K562 (cell line): ENCODE results near the gene PHF21B.

Experiments
- CEBPB ChIP-seq: fragments of 450-650 bp; IDR thresholded peaks from 2 replicates; pipeline ENCODE4 v1.6.1; 2016; ENCODE audit warnings: missing genetic modification characterization, missing compliant biosample characterization
- ELF4 ChIP-seq: fragments of 450-650 bp; formaldehyde crosslinking; IDR thresholded peaks from 2 replicates; pipeline ENCODE4 v1.4.0; 2022; ENCODE audit warnings: missing genetic modification characterization
- HNRNPUL1 ChIP-seq: fragments of 200-400 bp; formaldehyde crosslinking; IDR thresholded peaks from 2 replicates; pipeline ENCODE4 v1.6.1; 2017; ENCODE audit warnings: low read length
- NR1H2 ChIP-seq: sonication (generic); formaldehyde crosslinking; IDR thresholded peaks from 2 replicates; pipeline ENCODE4 v1.4.0; 2020; ENCODE audit warnings: mild to moderate bottlenecking, missing genetic modification reagents
- ZKSCAN1 ChIP-seq: fragments of 150-350 bp; IDR thresholded peaks from 2 replicates; pipeline ENCODE4 v1.6.1; 2016; ENCODE audit warnings: low read depth, low read length
- TF ChIP-seq, protein P1 (sequence below): fragments of 150-350 bp; conservative IDR thresholded peaks from 2 replicates; pipeline ENCODE4 v1.6.1; 2014; ENCODE audit warnings: low read length
- TF ChIP-seq, protein P2 (sequence below), 3 experiments: IDR thresholded peaks in 2 of 3; conservative IDR thresholded peaks in 1 of 3; 2 replicates each; pipeline ENCODE4 v1.5.1; 2011 to 2012; ENCODE audit warnings: low read length in 3 of 3, mild to moderate bottlenecking in 3 of 3, control low read depth in 2 of 3, improper control_type of control experiment in 1 of 3, inconsistent platforms in 1 of 3, low read depth in 1 of 3, mixed read lengths in 1 of 3, moderate library complexity in 1 of 3; ENCODE audit not compliant: insufficient read depth in 2 of 3

DNA sequence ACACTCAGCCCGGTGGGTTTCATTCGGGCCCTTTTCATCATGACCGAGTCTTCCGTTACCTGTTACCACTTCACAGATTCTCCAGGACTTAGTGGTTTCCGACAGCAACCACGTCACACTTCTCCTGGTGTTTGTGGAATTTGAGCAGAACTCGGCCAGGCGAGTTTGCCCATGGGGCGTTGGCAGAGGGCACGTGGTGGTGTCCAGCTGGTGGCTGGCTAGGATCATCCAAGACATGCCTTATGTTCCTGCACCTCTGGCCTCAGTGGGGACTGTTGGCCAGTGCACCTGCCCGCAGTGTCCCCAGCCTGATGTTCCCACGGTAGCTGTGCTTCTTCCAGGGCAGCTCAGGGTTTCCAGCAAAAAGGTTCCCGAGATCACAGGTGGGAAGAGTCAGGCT, 170.1 kb downstream of the PHF21B start:
- TF ChIP-seq, protein P1, sequence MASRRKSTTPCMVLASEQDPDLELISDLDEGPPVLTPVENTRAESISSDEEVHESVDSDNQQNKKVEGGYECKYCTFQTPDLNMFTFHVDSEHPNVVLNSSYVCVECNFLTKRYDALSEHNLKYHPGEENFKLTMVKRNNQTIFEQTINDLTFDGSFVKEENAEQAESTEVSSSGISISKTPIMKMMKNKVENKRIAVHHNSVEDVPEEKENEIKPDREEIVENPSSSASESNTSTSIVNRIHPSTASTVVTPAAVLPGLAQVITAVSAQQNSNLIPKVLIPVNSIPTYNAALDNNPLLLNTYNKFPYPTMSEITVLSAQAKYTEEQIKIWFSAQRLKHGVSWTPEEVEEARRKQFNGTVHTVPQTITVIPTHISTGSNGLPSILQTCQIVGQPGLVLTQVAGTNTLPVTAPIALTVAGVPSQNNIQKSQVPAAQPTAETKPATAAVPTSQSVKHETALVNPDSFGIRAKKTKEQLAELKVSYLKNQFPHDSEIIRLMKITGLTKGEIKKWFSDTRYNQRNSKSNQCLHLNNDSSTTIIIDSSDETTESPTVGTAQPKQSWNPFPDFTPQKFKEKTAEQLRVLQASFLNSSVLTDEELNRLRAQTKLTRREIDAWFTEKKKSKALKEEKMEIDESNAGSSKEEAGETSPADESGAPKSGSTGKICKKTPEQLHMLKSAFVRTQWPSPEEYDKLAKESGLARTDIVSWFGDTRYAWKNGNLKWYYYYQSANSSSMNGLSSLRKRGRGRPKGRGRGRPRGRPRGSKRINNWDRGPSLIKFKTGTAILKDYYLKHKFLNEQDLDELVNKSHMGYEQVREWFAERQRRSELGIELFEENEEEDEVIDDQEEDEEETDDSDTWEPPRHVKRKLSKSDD: no peak
- TF ChIP-seq, protein P2, sequence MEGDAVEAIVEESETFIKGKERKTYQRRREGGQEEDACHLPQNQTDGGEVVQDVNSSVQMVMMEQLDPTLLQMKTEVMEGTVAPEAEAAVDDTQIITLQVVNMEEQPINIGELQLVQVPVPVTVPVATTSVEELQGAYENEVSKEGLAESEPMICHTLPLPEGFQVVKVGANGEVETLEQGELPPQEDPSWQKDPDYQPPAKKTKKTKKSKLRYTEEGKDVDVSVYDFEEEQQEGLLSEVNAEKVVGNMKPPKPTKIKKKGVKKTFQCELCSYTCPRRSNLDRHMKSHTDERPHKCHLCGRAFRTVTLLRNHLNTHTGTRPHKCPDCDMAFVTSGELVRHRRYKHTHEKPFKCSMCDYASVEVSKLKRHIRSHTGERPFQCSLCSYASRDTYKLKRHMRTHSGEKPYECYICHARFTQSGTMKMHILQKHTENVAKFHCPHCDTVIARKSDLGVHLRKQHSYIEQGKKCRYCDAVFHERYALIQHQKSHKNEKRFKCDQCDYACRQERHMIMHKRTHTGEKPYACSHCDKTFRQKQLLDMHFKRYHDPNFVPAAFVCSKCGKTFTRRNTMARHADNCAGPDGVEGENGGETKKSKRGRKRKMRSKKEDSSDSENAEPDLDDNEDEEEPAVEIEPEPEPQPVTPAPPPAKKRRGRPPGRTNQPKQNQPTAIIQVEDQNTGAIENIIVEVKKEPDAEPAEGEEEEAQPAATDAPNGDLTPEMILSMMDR (IDR thresholded peaks at IDR 0.05 in 2 of 3, conservative IDR thresholded peaks at IDR 0.05 in 1 of 3; ENCODE audit: insufficient read depth in 2 of 3, low read depth in 1 of 3, low read length in 3 of 3): no peak
- no peak for TF ChIP-seq NR1H2 (CRISPR knock-in tag)
- TF ChIP-seq CEBPB: no peak
- TF ChIP-seq HNRNPUL1: no peak
- TF ChIP-seq ZKSCAN1: no peak
- TF ChIP-seq ELF4 (CRISPR knock-in tag): no peak
